ENCODE data around the gene PLA2G2A.
A peak's percentile ranks its signal among the peaks of the same experiment; 100 is the strongest.

GRCh38 chr1:19974822-19975416 lies 4.5 kb downstream of the PLA2G2A start:
- TF ChIP-seq CTCF (conservative IDR thresholded peaks at IDR 0.05) (peak; percentile 88), ZFX (IDR thresholded peaks at IDR 0.05) (no peak)

Measured in C4-2B (cell line).